ENCODE results near the gene ELMOD3. TPM values are rescaled to one million over a fixed set of nuclear protein-coding genes. Genes with fewer than 3 reads are reported as not detected.
A peak's percentile ranks its signal among the peaks of the same experiment; 100 is the strongest.
"Not testable (repeated sequence)": the region's sequence is repeated elsewhere in the genome, so short reads cannot be mapped to it uniquely, and the experiment has no call there.

ELMOD3 gene
- total RNA-seq, 2 donors from 2014 or later = 13.4 to 17.5 TPM

DNA sequence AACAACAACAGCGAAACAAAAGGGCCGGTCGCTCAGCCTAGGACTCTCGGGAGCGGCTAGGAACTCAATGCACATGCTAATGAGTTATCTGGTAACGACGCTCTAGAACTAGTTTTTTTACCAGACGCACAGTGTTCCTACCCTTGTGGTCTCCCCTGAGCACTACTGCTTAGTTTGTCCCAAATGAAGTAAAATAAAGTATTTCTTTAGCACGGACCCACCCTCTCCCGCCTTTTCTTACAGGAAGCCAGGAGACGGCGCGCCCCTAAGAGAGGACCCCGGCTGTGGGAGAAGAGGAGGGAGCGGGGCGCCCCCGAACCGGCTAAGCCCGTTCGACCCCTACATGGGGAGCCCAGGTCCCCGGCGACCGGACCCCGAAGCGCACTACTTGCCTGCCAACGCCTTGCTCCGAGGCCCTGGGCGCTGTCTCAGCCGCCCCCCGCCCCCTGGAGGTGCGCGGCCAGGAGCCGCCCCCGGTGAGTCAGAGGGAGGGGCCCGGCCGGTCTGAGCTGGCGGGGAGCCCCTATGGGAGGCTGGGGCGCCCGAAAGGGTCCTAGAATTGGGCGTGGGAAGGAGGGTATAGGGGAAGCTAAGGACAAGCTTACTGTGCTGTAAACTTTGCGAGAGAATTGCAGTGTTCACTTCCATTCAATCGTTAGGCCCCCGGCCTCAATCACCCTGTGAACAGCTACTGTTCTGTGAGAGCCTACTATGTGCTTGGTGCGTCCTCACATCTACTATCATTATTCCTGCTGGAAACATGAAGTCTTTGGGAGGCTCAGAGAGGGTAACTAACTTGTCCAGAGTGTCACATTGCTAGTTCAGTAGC, 59.2 kb downstream of the ELMOD3 start:
- no peaks in the 10 kb centered on the region for H3K36me3 Mint-ChIP-seq (ENCODE audit: low read depth)
- no peaks in the 10 kb centered on the region for H3K9me3 Mint-ChIP-seq
- H3K4me3 Mint-ChIP-seq = peak overlapping the region; percentile 35
- H3K27ac Mint-ChIP-seq = no peak overlapping the region
- H3K27me3 Mint-ChIP-seq = no peaks in the 10 kb centered on the region
- peaks cover 14% of the 10 kb centered on the region for H3K4me1 Mint-ChIP-seq
- no peak for ATAC-seq (replicated peaks)

DNA sequence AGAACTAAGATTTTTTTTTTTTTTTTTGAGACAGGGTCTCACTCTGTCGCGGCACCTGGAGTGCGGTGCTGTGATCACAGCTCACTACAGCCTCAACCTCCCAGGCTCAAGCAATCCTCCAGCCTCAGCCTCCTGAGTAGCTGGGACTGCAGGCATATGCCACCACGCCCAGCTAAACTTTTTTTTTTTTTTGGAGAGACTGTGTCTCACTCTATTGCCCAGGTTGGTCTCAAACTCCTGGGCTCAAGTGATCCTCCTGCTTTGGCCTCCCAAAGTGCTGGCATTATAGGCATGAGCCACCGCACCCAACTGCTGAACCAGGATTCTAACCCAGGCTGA, 59.8 kb downstream of the ELMOD3 start:
- not testable (repeated sequence) for H3K4me3 Mint-ChIP-seq; H3K27ac Mint-ChIP-seq; H3K9me3 Mint-ChIP-seq; H3K27me3 Mint-ChIP-seq; H3K36me3 Mint-ChIP-seq (ENCODE audit: low read depth); ATAC-seq (replicated peaks)
- peaks cover 11% of the 10 kb centered on the region for H3K4me1 Mint-ChIP-seq

DNA sequence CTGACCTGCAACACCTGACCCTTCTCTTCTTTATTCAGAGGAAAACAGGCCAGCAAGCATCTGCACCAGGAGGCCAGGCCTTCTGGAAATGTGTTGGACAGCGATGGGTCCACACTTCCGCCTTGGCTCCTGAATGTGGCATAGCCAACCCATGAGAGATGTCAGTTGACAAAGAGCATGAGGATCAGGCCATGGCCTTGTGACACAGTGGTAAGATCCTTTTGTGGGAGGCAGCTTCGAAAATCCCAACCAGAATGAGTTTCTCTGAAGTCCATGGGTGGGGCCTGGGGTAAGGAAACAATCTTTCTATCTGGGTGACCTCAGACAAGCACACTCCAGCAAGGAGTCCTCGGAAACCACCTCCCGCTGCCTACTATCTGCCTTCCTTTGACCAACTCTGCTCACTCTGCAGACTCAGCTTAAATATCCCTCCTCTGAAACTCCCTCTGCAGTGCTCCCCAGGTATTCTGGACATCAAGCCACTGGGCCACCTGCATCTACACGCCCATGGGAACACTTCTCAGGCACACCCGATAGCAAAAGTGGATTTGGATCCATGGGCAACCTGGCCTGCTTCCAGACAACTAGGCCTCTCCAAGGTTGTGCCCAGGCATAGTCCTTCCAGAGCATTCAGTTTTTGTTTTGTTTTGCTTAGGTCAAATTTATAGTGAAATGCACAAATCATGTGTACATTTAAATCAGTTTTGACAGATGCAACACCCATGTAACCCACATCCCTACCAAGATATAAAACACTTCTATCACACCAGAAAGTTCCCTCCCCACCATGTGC, 60.4 kb downstream of the ELMOD3 start:
- H3K4me1 Mint-ChIP-seq = peaks cover 10% of the 10 kb centered on the region
- H3K27me3 Mint-ChIP-seq = no peaks in the 10 kb centered on the region
- H3K4me3 Mint-ChIP-seq = no peak overlapping the region
- ATAC-seq (replicated peaks) = no peak
- H3K36me3 Mint-ChIP-seq (ENCODE audit: low read depth) = no peaks in the 10 kb centered on the region
- H3K27ac Mint-ChIP-seq = peak overlapping the region; percentile 24
- no peaks in the 10 kb centered on the region for H3K9me3 Mint-ChIP-seq

DNA sequence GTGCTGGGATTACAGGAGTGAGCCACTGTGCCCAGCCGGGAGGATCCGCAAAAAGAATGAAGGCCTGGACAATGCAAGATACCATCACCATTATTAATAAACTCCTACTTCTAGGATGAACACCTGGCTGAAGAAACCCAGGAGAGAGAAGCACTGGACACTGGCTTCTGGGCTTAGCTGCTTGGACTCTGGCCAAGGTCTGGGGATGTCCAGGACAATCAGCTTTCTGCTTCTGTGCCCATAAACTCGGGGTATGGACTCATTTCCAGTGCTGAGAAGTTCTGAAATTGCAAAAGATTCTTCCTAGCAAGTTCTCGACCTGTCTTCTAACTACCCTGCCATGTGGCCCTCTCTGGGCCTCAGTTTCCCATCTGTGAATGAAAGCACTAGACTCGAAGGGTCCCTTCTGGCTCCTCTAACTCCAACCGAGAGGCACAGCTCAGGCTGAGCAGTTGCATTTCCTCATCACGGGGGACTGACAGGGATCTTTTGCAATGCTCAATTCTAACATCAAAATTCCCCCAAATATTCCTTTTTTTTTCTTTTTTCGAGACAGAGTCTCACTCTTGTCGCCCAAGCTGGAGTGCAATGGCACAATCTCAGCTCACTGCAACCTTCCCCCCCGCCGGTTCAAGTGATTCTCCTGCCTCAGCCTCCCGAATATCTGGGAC, 61.5 kb downstream of the ELMOD3 start:
- Mint-ChIP-seq H3K27me3 (no peaks in the 10 kb centered on the region), H3K4me3 (no peak overlapping the region), H3K36me3 (ENCODE audit: low read depth) (no peaks in the 10 kb centered on the region), H3K27ac (peak overlapping the region; percentile 24), H3K4me1 (peaks cover 12% of the 10 kb centered on the region), H3K9me3 (no peaks in the 10 kb centered on the region)
- ATAC-seq (replicated peaks) = no peak

DNA sequence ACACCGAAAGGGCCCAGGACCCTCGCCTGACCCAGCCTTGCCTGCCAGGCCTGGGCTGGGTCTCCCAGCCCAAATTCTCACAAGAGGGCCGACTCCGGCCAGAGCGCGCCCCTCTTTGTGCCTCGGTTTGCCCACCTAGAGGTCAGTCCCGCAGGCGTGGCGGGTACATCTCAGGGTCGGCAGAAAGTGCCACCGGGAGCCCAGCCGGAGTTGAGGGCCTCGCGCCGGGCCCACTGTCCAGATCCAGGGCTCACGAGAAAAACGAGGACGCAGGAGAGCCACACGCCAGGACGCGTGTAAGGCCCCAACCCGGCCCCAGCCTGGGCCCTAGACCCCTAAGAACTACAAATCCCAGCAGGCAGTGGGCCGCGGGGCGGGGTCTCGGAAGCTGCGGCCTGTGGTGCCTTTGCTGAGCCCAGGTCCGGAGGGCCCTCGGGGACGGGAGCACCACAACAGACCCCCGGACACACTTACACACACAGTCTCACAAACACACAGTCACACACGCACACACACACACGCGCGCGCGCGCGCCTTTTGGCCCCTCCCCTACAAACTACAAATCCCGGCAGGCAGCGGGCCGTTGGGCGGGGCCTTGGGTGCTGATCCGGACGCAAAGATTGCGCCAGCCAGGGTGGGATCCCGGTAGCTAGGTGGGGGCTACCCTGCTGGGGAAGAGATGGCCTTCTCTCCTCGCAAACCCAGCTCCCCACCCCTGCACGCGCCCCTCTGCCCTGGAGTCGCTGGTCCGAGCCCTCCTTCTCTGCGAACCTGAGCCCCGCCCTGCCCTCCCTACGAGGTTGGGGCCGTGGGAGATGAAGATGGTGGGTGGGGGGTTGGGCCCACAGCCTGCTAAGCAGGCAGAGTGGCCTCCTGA, 63.8 kb downstream of the ELMOD3 start, which contains the start of gene SH2D6:
TSS of gene SH2D6 (plus strand) at position 583 of the 877 bp plus-strand sequence. CDS start 10,752 bp downstream, outside the sequence.
- ATAC-seq (replicated peaks) = peak; percentile 87
- H3K4me3 Mint-ChIP-seq = peak within 1 kb of the TSS; percentile 85
- H3K36me3 Mint-ChIP-seq (ENCODE audit: low read depth) = no peaks in the 10 kb centered on the region
- peaks cover 12% of the 10 kb centered on the region for H3K4me1 Mint-ChIP-seq
- no peaks in the 10 kb centered on the region for H3K27me3 Mint-ChIP-seq
- no peaks in the 10 kb centered on the region for H3K9me3 Mint-ChIP-seq
- H3K27ac Mint-ChIP-seq = peak within 1 kb of the TSS; percentile 95

DNA sequence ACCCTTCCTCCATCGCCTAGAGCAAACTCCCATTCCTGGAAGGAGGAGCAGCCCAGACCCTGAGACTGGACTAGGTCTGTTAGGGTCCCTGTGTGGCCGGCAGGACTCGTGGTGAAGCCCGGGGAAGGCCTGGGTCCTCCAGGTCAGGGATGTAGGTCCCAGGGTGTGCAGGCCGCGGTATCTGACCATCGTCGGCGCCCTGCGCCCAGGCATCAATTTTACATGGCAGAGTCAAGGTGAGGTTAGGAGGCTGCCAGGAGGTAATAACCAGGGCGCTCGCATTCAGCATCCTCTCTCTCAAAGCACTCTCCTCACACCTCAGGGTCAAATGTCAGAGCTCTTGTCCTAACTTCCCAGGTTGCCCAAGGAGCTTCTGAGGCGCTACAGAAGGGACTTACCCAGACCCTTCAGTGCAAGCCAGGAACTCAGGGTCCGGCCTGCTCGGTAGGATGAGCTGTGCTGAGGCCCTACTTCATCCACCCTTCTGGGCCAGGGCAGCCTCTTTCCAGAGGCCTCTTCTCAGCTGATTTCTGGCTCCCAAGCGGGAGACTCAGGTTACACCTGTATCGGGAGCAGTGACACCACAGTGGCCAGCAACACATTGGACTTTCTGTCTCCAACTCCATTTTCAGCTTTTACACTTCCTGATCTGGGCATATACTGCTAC, 64.6 kb downstream of the ELMOD3 start:
- ATAC-seq (replicated peaks) = no peak
- H3K27me3 Mint-ChIP-seq = no peaks in the 10 kb centered on the region
- H3K27ac Mint-ChIP-seq = peak overlapping the region; percentile 95
- no peaks in the 10 kb centered on the region for H3K9me3 Mint-ChIP-seq
- peaks cover 12% of the 10 kb centered on the region for H3K4me1 Mint-ChIP-seq
- no peaks in the 10 kb centered on the region for H3K36me3 Mint-ChIP-seq (ENCODE audit: low read depth)
- H3K4me3 Mint-ChIP-seq = peak overlapping the region; percentile 85

DNA sequence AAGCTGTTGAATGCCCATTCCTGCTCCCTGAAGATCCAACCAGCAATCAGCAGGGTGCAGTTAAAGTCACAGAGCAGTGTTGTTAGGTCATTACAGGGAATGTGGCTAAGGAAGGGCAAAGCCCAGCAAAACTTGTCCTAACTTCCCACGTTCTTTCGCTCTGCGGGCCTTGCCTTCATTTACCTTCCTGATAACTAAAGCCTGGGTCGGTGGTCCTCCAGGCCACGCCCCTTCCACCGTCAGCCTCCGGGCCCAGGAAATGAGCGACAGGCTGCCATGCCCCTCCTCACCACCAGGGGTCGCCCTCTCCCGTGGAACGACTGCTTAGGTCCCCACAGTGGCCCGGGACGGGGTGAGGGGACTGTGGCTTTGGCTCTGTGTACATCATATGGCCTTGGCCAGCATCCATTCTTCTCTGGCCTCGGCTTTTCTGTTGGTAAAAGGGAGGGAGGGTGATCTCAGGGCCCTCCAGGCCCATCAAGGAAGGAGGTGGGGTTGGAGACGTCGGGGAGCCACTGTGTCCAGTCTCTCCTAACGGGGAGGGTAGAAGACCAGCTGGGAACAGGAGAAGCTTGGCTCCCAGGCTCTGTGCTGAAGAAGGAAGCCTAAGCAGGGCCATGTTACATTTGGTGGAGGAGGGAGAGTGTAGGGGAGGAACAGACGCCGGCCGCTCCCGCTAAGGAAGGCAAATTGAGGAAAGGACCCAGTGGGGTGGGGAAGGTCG, 66.1 kb downstream of the ELMOD3 start:
- peak; percentile 79 for ATAC-seq (replicated peaks)
- H3K4me3 Mint-ChIP-seq = peak overlapping the region; percentile 54
- H3K27ac Mint-ChIP-seq = peak overlapping the region; percentile 89
- no peaks in the 10 kb centered on the region for H3K9me3 Mint-ChIP-seq
- peaks cover 12% of the 10 kb centered on the region for H3K4me1 Mint-ChIP-seq
- H3K36me3 Mint-ChIP-seq (ENCODE audit: low read depth) = no peaks in the 10 kb centered on the region
- H3K27me3 Mint-ChIP-seq = no peaks in the 10 kb centered on the region

DNA sequence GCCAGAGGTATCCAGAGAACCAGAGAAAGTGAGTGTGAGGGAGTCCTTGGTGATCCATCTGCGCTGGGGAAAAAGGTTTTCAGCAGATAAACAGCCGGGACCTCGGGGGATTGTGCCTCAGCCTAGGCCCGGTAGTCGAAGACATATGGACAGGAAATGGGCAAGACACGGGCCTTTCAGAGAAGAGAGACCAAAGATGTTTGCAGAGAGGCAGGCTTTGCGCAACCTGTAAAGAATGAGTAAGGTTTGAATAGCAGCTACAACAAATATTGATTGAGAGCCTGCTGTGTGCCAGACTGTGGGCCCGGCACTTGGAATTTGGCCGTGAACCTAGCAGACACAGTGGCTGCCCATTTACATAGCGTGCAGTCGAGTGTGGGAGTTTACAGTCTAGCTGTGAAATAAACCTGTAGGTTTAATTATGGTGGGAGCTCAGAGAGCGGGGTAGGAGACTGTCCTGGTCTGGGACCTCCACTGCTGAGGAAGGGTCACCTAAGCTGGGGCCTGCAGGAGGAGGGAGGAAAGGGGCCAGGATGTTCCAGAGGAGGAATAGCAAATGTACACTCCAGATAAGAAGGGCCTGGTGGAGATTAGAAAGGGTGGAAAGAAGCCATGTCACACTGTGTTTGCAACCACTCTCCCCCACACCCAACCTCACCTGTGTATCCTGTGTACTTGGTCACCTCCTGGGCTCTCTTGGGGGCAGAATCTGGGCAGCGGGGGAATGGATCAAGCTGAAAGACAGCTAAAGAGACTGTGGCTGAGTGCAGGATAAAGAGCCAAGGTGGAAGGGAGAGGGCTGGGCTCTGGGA, 66.9 kb downstream of the ELMOD3 start:
- H3K4me3 Mint-ChIP-seq = peak overlapping the region; percentile 54
- no peaks in the 10 kb centered on the region for H3K9me3 Mint-ChIP-seq
- peaks cover 12% of the 10 kb centered on the region for H3K4me1 Mint-ChIP-seq
- peak overlapping the region; percentile 89 for H3K27ac Mint-ChIP-seq
- H3K27me3 Mint-ChIP-seq = no peaks in the 10 kb centered on the region
- H3K36me3 Mint-ChIP-seq (ENCODE audit: low read depth) = no peaks in the 10 kb centered on the region
- no peak for ATAC-seq (replicated peaks)

DNA sequence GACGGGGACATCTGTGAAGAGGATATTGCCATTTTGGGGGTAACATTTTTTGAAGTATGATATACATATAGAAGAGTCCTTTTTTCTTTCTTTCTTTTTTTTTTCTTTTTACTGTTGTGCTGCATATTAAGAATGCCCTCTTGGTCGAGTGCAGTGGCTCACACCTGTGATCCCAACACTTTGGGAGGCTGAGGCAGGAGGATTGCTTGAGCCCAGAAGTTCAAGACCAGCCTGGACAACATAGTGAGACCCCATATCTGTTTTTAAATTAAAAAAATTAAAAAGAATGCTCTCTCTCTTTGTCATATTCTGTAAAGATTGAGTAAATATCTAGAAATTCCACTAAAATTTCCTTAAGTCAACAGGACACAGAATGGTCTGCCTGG, 67.5 kb downstream of the ELMOD3 start:
- peaks cover 12% of the 10 kb centered on the region for H3K4me1 Mint-ChIP-seq
- no peak overlapping the region for H3K4me3 Mint-ChIP-seq
- no peaks in the 10 kb centered on the region for H3K36me3 Mint-ChIP-seq (ENCODE audit: low read depth)
- H3K27me3 Mint-ChIP-seq = no peaks in the 10 kb centered on the region
- no peaks in the 10 kb centered on the region for H3K9me3 Mint-ChIP-seq
- ATAC-seq (replicated peaks) = no peak
- peak overlapping the region; percentile 89 for H3K27ac Mint-ChIP-seq

DNA sequence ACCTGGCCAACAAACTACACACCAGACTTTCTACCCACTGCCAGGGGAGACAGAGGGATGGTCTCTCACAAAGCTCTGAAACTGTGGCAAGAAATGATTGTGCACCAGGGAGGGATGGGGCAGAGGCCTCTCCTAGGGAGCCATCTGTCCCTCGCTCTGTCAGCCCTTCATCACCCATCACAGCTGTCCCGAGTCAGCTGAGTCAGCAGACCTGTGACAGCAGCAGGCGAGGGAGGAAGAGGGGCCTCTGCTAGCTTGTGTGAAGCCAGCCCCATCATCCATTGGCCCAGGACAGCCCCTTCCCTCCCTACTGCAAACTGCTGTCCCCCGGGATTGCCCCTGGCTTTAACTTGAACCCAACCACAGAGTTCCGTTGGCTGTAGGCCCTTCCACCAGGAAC, 69.0 kb downstream of the ELMOD3 start:
- H3K4me3 Mint-ChIP-seq = no peak overlapping the region
- H3K4me1 Mint-ChIP-seq = peaks cover 12% of the 10 kb centered on the region
- no peaks in the 10 kb centered on the region for H3K9me3 Mint-ChIP-seq
- no peaks in the 10 kb centered on the region for H3K27me3 Mint-ChIP-seq
- no peak overlapping the region for H3K27ac Mint-ChIP-seq
- no peaks in the 10 kb centered on the region for H3K36me3 Mint-ChIP-seq (ENCODE audit: low read depth)
- ATAC-seq (replicated peaks) = no peak

DNA sequence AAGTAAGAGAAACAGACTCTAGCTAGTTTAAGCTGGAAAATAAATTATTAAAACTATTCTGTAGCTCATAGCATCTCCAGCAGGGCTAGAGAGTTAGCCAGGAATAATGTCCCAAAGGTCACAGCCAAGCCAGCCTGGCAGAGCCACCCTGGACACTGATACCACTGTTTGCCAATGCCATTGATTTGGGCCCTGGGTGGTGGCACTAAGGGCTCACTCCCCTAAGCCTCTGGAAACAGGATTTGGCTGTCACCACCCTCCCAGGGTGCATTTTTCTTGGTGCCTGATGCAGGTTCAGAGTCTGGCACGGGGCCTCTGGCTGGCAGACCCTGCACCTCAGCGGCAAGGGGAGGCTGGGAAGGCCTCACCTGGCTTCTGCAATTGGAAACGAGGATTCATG, 71.0 kb downstream of the ELMOD3 start:
- Mint-ChIP-seq H3K27ac (peak overlapping the region; percentile 8), H3K4me3 (no peak overlapping the region), H3K27me3 (no peaks in the 10 kb centered on the region), H3K4me1 (peaks cover 4% of the 10 kb centered on the region), H3K9me3 (no peaks in the 10 kb centered on the region), H3K36me3 (ENCODE audit: low read depth) (no peaks in the 10 kb centered on the region)
- ATAC-seq (replicated peaks) = no peak

DNA sequence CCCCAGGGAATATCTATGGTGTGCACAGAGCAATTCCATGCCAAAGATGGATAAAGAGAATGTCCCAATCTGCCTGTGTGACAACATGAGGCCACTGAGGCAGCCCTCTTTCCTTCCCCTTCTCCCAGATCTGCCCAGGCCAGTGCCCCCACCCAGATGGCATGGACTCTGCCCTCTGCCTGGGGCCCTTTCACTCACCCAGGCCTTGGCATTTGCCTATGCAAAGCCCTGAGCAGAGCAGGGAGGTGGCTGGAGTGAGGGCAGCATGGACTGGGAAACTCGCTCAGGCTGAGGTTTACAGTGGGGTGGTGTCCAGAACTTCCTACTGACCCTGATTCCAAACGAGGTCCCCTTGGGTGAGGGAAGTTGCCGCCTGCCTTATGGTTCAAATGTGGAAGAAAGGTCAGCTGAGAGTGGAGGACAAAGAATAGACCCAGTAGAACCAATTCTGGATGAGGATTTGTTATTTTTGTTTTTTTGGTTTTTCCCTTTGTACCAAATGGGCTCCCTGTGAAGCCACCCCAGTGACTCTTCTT, 72.8 kb downstream of the ELMOD3 start:
- H3K27ac Mint-ChIP-seq = no peak overlapping the region
- H3K27me3 Mint-ChIP-seq = no peaks in the 10 kb centered on the region
- H3K4me1 Mint-ChIP-seq = no peaks in the 10 kb centered on the region
- H3K9me3 Mint-ChIP-seq = no peaks in the 10 kb centered on the region
- no peak overlapping the region for H3K4me3 Mint-ChIP-seq
- no peaks in the 10 kb centered on the region for H3K36me3 Mint-ChIP-seq (ENCODE audit: low read depth)
- no peak for ATAC-seq (replicated peaks)

Data from activated T-helper 17 cell treated with anti-CD3 and anti-CD28 coated beads, Interleukin-2, amount 50 U/mL, for 72 hours (primary cell).